ENCODE data around the gene LRRC4B.
"Not testable (repeated sequence)": the region's sequence is repeated elsewhere in the genome, so short reads cannot be mapped to it uniquely, and the experiment has no call there.

LRRC4B gene

DNA sequence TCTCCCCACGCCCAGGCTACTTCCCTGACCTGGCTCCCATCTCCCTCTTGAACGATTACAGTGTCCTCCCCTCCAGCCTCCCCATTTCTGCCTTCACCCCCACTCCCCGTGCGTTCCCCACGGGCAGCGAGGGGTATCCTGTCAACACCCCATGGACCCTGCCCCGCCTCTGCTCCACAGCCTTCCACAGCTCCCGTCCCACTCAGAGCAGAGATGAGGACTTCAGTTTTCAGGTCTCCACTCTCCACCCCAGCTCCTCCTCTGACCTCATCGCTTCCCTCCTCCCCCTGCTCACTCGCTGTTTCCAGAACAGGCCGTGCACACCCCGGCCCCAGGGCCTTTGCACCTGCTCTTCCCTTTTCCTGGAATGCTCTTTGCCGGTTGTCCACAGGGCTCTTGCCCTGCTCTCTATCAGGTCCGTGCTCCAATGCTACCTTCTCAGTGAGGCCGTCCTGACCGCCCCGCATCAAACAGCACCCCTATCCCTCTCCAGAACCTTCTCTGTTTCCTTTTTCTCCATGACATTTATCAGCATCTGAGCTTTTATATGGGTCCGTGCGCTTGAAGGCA is 15.0 kb downstream of the LRRC4B start:
- no peak for DNase-seq (ENCODE audit: low spot score)

- no peak for DNase-seq (ENCODE audit: low spot score)
These were observed 15.7 kb downstream of the LRRC4B start for GRCh38 chr19:50552540-50552939.

DNA sequence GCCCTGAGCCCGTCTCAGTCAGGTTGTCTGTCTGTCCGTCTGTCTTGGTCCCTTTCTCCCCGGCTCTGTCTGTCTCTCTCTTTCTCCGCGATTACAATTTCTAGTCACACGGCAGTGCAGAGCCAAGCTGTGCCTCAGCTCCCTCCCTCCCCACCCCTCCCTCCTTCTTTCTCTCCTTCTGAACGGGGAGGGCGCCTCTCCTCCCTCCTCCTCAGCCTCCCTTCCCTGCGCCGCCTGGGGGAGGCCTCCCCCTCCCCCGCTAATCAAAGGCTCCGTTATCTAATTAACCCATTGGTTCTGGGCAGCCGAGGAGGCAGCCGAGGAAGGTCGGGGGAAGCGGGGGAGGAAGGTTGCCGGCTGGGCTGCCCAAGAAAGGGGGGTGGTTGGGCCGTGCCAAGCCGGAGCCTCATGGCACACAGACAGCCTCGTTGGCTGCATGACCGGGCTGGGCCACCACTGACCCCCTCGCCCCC is 16.5 kb downstream of the LRRC4B start:
- no peak for DNase-seq (ENCODE audit: low spot score)

- DNase-seq (ENCODE audit: low spot score), result no peak
These were observed 17.1 kb downstream of the LRRC4B start for GRCh38 chr19:50551034-50551714.

GRCh38 chr19:50550594-50550966 is 17.7 kb downstream of the LRRC4B start:
- no peak for DNase-seq (ENCODE audit: low spot score)

- DNase-seq (ENCODE audit: low spot score), result peak; percentile 25
These were observed 18.2 kb downstream of the LRRC4B start for GRCh38 chr19:50549927-50550593.

DNA sequence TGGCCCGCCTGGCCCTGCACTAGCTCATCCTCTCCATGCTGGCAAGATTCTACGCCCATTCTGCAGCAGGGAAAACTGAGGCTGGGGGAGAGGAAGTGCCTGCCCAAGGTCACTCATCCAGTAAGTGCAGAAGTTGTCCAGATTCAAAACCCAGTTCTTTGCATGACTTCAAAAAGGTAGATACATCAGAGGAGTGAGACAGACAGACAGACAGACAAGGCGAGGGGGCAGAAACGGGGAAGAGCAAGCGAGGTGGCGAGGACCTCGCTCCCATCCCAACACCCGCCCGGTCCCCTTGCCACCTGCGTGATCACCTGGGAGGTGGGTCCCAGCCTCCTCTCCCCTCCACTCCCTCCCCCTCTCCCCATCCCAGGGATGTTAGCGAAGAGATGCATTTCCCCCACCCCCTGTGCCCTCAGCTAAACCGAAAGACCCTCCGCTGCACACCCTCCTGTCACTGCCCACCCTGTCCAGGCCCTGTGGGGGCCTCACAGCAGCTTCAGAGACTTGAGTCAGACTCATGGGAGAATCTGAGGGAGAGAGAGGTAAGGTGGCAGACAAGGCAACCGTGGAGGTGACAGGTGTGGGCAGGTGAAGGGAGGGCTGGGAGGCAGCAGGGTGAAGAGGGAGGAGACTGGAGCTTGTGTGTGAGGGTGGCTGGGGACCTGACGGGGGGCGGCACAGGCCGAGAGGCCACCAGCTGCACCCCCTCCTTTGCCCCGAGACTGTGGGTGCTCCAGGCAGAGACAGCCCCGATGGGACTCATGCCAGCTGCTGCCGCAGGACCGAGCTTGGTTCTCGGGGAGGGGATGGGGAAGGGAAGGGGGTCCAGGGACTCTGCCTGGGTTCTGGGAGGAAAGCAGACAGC is 18.9 kb downstream of the LRRC4B start:
- DNase-seq (ENCODE audit: low spot score), result no peak

DNA sequence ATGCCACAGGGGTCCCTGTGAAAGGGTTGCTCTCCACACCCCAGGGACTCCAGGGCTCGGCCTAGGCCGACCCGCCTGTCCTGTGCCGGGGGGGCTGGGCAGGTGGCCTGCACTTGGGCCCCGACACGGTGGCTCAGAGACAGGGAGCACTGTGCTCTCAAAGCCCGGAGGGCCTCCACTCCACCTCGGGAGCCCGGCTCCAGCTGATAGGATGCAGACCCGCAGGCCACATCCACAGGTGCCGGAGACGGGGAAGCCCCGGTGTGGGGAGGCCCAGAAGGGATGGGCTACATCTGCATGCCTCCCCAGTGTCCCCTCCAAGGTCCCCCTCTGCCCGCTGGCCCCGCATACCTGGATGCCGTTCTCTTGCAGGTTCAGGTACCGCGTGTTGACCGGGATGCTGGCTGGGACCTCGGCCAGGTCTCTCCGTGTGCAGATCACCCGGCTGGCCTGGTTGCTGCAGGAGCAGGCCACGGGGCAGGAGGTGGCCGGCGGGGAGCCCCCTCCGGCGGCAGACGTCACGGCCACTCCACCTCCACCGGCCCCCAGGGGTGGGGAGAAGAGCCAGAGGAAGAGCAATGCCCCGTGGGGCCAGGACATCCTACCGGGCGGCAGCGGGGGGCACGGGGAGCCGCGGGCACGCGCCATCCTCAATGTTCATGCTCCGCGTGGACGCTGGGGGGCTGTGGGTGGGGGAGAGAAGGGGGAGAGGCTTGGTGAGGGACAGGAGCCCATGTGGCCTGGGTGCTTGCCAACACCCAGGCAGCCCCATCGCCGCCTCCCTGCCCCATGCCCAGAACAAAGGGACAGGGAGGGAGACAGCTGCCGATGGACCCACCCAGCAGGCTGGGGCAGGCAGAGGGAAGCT is 19.8 kb downstream of the LRRC4B start:
- no peak for DNase-seq (ENCODE audit: low spot score)

- no peak for DNase-seq (ENCODE audit: low spot score)
These were observed 20.6 kb downstream of the LRRC4B start for GRCh38 chr19:50547385-50548190.

- no peak for DNase-seq (ENCODE audit: low spot score)
These were observed 21.6 kb downstream of the LRRC4B start for GRCh38 chr19:50546527-50547221.

GRCh38 chr19:50542943-50543342 is 25.3 kb downstream of the LRRC4B start:
- no peak for DNase-seq (ENCODE audit: low spot score)

DNA sequence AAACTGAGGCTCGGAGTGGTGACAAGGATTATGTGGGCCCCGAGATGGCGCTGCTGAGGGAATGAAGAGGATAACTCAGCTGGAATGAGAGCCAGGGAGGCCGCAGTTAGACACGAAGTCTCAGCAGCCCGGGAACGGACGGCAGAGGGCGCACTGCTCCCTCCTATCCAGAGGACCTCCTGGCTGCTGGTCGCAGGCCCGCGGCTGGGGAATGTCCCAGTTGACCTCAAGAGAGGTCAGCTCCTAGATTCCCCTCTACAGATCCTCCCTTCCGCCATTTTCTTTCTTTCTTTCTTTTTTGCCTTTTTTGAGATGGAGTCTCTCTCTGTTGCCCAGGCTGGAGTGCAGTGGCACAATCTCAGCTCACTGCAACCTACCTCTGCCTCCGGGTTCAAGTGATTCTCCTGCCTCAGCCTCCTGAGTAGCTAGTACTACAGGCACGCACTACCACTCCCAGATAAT is 30.4 kb downstream of the LRRC4B start:
- peak; percentile 90 for DNase-seq (ENCODE audit: low spot score)

GRCh38 chr19:50537306-50537685 is 30.9 kb downstream of the LRRC4B start:
- peak; percentile 46 for DNase-seq (ENCODE audit: low spot score)

- DNase-seq (ENCODE audit: low spot score), result peak; percentile 53
These were observed 31.5 kb downstream of the LRRC4B start for GRCh38 chr19:50536662-50537305.

DNA sequence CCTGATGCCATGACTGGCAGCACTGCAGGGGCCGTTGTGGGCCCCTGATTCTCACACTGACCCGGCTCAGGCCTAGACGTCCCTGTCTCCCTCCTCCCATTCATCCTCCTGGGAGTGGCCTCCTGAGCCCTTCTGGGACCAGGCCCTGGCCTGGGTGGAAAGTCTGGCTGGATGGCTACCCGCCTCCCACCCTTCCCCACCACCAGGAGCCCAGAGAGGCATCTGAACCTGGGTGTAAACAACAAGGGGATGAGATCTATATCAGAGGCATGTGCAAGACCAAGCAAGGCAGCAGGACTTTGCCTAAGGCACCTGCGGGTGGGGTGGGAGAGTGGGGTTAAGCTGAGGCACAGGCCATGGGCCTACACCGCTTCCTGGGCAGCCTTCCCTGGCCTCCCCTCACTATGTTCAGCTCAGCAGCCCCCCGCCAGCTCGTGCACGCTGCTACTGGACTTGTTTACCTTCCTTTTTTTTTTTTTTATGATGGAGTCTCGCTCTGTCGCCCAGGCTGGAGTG is 32.5 kb downstream of the LRRC4B start:
- DNase-seq (ENCODE audit: low spot score), result no peak

- DNase-seq (ENCODE audit: low spot score), result no peak
These were observed 33.8 kb downstream of the LRRC4B start for GRCh38 chr19:50534478-50534877.

DNA sequence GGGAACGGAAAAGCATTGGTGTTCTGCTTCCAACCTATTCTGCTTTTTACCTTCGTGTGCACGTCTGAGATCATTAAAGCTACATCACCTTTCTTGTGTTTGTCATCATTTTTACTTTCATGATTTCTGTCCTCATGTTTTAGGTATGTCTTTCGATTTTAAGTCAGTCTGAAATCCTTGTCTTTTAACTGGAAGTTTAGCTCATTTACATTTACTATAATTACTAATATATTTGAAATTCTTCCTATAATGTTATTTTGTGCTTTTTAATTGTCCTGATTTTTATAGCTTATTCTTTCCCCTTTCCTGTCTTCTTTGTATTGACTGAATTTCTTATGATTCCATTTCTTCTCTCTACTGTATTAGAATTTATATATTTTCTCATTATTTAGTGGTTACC is 35.3 kb downstream of the LRRC4B start:
- no peak for DNase-seq (ENCODE audit: low spot score)

GRCh38 chr19:50531171-50531612 is 37.0 kb downstream of the LRRC4B start:
- no peak for DNase-seq (ENCODE audit: low spot score)

DNA sequence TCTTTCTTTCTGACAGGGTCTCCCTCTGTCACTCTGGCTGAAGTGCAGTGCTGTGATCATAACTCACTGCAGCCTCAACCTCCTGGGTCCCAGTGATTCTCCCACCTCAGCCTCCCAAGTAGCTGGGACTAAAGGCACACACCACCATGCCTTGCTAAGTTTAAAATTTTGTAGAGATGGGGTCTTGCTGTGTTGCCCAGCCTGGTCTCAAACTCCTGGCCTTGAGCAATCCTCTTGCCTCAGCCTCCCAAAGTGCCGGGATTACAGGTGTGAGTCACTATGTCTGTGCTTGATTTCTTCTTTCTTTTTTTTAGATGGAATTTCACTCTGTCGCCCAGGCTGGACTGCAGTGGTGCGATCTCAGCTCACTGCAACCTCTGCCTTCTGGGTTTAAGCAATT is 40.2 kb downstream of the LRRC4B start:
- not testable (repeated sequence) for DNase-seq (ENCODE audit: low spot score)
